MCF 10A (cell line): ENCODE measurements around the gene KRT7. TPM values are rescaled to one million over a fixed set of nuclear protein-coding genes. Genes with fewer than 3 reads are reported as not detected.

Experiments
- BruUV-seq: library from RNA; stranded (reverse); fragments of 400-500 nt; replicated peaks from 2 replicates; lab custom pipeline; 2021; lab: Mats Ljungman, UMichigan
- CTCF ChIA-PET: fragments of 300-600 bp; sonication (Branson Sonifier 250); formaldehyde crosslinking; extraction: SDS; loops from one replicate; lab custom pipeline; 2021; ENCODE audit warnings: antibody characterized with exemption, inconsistent platforms; lab: Yijun Ruan, JAX
- POLR2A ChIA-PET: fragments of 300-600, 350-650 bp; sonication (Branson Sonifier 250); formaldehyde crosslinking; extraction: SDS; loops from one replicate; lab custom pipeline; 2020; ENCODE audit warnings: antibody characterized with exemption, inconsistent platforms; lab: Yijun Ruan, JAX
- DNase-seq: peaks from one replicate; pipeline ENCODE4 v3.0.0-alpha.2; 2018; ENCODE audit not compliant: unreplicated experiment
- H3K27ac Mint-ChIP-seq: one replicate; pipeline ENCODE4 v1.8.0; 2022; ENCODE audit warnings: mild to moderate bottlenecking, low read depth, mixed read lengths; ENCODE audit not compliant: unreplicated experiment
- H3K27me3 Mint-ChIP-seq: one replicate; pipeline ENCODE4 v1.8.0; 2022; ENCODE audit warnings: mixed read lengths; ENCODE audit not compliant: insufficient read depth, unreplicated experiment
- H3K36me3 Mint-ChIP-seq: one replicate; pipeline ENCODE4 v1.8.0; 2022; ENCODE audit warnings: mild to moderate bottlenecking, moderate library complexity, mixed read lengths; ENCODE audit not compliant: insufficient read depth, unreplicated experiment
- H3K4me1 Mint-ChIP-seq: one replicate; pipeline ENCODE4 v1.8.0; 2022; ENCODE audit warnings: mixed read lengths; ENCODE audit not compliant: insufficient read depth, unreplicated experiment
- H3K4me3 Mint-ChIP-seq: one replicate; pipeline ENCODE4 v1.8.0; 2022; ENCODE audit warnings: mild to moderate bottlenecking, moderate library complexity, mixed read lengths; ENCODE audit not compliant: unreplicated experiment
- H3K9me3 Mint-ChIP-seq: one replicate; pipeline ENCODE4 v1.8.0; 2022; ENCODE audit warnings: mixed read lengths; ENCODE audit not compliant: unreplicated experiment
- intact Hi-C: fragments of 100-400 bp; cut with micrococcal nuclease; formaldehyde crosslinking; loops from 2 replicates; pipeline ENCODE4 v1.14.1; 2022
- total RNA-seq: library from RNA; stranded (reverse); gene quantifications from 2 replicates; pipeline ENCODE4 v1.2.3, GENCODE V29; 2022
- TF ChIP-seq, protein P1 (sequence below): fragments of 200-600 bp; IDR thresholded peaks from one replicate; pipeline ENCODE4 v1.8.0; 2022; ENCODE audit warnings: antibody characterized with exemption, mild to moderate bottlenecking; ENCODE audit not compliant: unreplicated experiment

The KRT7 gene
- total RNA-seq, 1 experiment from 2014 or later = 3,360 TPM

DNA sequence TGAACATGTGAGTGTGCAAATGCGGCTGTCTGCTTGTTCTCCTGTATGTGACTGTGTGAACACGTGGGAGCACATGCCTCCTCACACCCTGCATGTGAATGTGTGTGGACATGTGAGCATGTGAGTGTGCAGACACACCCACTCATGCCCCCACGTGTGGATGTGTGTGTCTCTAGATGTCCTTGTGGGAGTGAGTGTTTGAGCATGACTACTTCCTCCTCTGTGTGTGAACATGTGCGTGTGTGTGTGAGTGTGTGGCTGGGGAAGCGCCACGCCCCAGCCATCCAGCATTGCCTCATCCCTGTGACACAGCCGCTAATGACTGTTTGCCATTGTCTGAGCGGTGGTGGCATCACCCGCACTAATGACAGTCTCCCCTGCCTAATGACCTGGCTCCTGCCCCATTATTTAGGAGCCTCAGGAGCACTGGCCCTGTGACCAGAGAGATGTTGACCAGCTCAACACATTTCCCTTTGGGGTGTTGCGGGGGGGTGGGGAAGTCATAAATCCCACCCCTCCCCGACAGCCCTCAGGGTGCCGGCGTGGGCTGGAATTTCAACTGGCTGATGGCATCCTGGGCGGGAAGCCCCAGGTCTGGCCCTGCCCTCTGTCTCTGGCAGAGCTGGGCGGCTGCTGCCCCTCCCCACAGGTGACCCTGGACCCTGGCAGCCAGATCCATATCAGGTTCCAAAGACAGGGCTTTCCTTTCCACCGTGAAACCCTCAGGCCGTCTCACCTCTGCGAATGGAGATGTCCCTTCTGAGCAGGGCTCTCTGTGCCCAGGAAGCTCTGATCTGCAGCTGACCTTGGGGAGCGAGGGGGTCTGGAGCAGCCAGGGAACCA is 29.7 kb upstream of the KRT7 start:
- H3K27ac Mint-ChIP-seq = peak overlapping the region; percentile 68
- TF ChIP-seq, protein P1, sequence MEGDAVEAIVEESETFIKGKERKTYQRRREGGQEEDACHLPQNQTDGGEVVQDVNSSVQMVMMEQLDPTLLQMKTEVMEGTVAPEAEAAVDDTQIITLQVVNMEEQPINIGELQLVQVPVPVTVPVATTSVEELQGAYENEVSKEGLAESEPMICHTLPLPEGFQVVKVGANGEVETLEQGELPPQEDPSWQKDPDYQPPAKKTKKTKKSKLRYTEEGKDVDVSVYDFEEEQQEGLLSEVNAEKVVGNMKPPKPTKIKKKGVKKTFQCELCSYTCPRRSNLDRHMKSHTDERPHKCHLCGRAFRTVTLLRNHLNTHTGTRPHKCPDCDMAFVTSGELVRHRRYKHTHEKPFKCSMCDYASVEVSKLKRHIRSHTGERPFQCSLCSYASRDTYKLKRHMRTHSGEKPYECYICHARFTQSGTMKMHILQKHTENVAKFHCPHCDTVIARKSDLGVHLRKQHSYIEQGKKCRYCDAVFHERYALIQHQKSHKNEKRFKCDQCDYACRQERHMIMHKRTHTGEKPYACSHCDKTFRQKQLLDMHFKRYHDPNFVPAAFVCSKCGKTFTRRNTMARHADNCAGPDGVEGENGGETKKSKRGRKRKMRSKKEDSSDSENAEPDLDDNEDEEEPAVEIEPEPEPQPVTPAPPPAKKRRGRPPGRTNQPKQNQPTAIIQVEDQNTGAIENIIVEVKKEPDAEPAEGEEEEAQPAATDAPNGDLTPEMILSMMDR = no peak
- DNase-seq = peak; percentile 68
- intact Hi-C loops = no loop called here
- no peaks in the 10 kb centered on the region for H3K9me3 Mint-ChIP-seq
- H3K36me3 Mint-ChIP-seq = peaks cover 6% of the 10 kb centered on the region
- POLR2A ChIA-PET = interaction anchor here (0.9 to 1.7 kb wide), 2 partner anchors 10 to 56 kb away, joined by 4 to 6 read pairs; no protein-coding TSS in a partner anchor
- no peak overlapping the region for H3K4me3 Mint-ChIP-seq
- H3K27me3 Mint-ChIP-seq = no peaks in the 10 kb centered on the region
- no TSS peak for BruUV-seq
- CTCF ChIA-PET = interaction anchor here (0.9 to 1.4 kb wide), 4 partner anchors 9 to 76 kb away, joined by 3 to 7 read pairs (median 4); no protein-coding TSS in a partner anchor
- H3K4me1 Mint-ChIP-seq = peaks cover 51% of the 10 kb centered on the region

DNA sequence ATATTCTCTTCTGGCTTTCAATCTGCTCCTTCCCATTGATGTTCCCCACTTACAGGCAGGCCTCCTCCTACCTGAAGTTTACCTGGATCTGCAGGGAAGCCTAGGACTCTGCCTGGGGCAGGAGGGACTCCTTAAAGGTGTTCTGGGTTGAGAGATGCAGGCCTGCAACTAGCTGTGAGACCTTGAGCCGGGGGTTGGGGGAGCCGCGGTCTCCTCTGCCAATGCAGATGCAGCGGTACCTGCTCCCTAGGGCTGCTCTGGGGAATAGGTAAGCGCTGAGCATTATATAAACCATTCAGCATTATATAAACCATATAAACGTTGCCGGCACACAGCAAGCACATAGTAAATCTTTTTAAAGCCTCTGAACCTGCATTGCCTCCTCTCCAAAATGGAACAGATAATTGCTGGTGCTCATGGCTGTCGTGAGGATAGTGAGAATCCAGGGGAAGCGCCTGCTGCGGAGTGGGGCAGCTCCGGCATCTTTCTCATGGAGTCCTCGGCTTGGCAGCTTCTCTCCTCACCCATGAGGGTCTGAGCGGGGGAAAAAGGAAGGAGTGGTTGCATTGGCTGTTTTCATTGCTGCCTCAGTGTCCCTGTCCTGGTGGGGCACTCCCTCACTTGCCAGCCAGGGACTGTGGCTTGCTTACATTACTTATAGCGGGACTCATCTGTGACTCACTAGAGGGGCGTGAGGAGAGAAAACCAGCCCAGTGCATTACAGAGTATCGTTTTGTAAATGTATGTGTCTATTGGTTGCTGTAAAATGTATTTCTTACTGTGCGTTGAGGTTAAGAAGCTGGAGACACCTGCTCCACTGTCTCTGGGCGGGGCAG is 28.7 kb upstream of the KRT7 start:
- no peak for DNase-seq
- peaks cover 6% of the 10 kb centered on the region for H3K36me3 Mint-ChIP-seq
- intact Hi-C loops = no loop called here
- no peaks in the 10 kb centered on the region for H3K27me3 Mint-ChIP-seq
- H3K27ac Mint-ChIP-seq = peak overlapping the region; percentile 68
- no peaks in the 10 kb centered on the region for H3K9me3 Mint-ChIP-seq
- CTCF ChIA-PET = interaction anchor here (0.6 to 1.4 kb wide), 5 partner anchors 8 to 75 kb away, joined by 3 to 7 read pairs (median 3); no protein-coding TSS in a partner anchor
- POLR2A ChIA-PET = interaction anchor here (0.7 to 1.7 kb wide), 3 partner anchors 11 to 284 kb away, joined by 3 to 6 read pairs (median 4); no protein-coding TSS in a partner anchor
- peaks cover 52% of the 10 kb centered on the region for H3K4me1 Mint-ChIP-seq
- no TSS peak for BruUV-seq
- no peak overlapping the region for H3K4me3 Mint-ChIP-seq
- TF ChIP-seq, protein P1 = no peak

DNA sequence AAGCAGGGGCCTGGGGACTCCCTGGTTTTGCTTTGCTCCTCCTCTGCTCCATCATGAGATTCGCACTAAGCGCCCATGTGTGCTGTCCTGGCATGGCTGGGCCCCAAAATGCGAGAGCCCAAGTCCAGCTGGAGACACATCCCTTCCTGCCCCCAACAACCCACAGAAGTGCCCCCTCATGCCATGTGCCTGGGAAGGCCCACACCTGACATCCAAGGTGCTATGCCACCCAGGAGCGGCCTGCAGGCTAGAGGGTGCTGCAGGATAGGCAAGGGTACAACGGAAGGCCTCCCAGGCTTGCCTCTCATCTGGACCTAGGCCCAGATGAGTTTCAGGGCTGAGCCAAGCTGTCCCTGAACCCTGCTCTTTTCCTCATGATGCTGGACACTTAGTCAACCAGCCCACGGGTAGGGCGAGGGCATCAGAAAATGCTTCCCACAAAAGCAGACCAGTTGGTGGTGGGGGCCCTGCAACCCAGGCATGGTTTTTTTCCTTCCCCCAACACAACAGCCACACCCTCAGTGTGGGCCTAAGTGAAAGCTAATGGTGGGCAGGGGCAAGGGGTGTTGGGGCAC is 28.0 kb upstream of the KRT7 start:
- CTCF ChIA-PET = interaction anchor here (0.5 to 1.0 kb wide), 4 partner anchors 24 to 384 kb away, joined by 3 to 5 read pairs (median 4); no protein-coding TSS in a partner anchor
- no peak overlapping the region for H3K4me3 Mint-ChIP-seq
- intact Hi-C loops = no loop called here

More for the DNA sequence above, 28.0 kb upstream of the KRT7 start:
- no TSS peak for BruUV-seq
- Mint-ChIP-seq H3K9me3 (no peaks in the 10 kb centered on the region), H3K4me1 (peaks cover 59% of the 10 kb centered on the region), H3K27ac (no peak overlapping the region), H3K27me3 (no peaks in the 10 kb centered on the region), H3K36me3 (peaks cover 6% of the 10 kb centered on the region)
- TF ChIP-seq, protein P1 = no peak
- no peak for DNase-seq
- POLR2A ChIA-PET = interaction anchor here (0.6 to 1.7 kb wide), 4 partner anchors 11 to 847 kb away, joined by 3 to 6 read pairs (median 3); partner anchors contain the start of gene KRT80
